Loucy (cell line): Measurements from ENCODE around the gene PTRH2.

Experiments
- H2AFZ ChIP-seq: fragments of 200-600 bp; sonication (generic); 2 replicates; pipeline ENCODE4 v1.6.0; 2016; ENCODE audit warnings: antibody characterized with exemption, mild to moderate bottlenecking, low read length, moderate library complexity
- H3F3A ChIP-seq: fragments of 200-600 bp; 2 replicates; pipeline ENCODE4 v1.6.0; 2016; ENCODE audit warnings: antibody characterized with exemption, low read depth, mild to moderate bottlenecking
- H3K27me3 ChIP-seq: fragments of 200-600 bp; sonication (generic); 2 replicates; pipeline ENCODE4 v1.6.1; 2014; ENCODE audit warnings: low read length, mild to moderate bottlenecking; ENCODE audit not compliant: insufficient read depth, poor library complexity, severe bottlenecking
- H3K36me3 ChIP-seq: fragments of 200-600 bp; sonication (generic); 2 replicates; pipeline ENCODE4 v1.6.1; 2016; ENCODE audit warnings: low read length; ENCODE audit not compliant: insufficient read depth
- H3K4me1 ChIP-seq: fragments of 200-600 bp; sonication (generic); 2 replicates; pipeline ENCODE4 v1.5.1; 2014; ENCODE audit warnings: low read length, mild to moderate bottlenecking; ENCODE audit not compliant: insufficient read depth, poor library complexity, severe bottlenecking
- H3K4me2 ChIP-seq: fragments of 200-600 bp; sonication (generic); 2 replicates; pipeline ENCODE4 v1.6.0; 2014; ENCODE audit warnings: antibody characterized with exemption, low read length, low read depth, mild to moderate bottlenecking; ENCODE audit not compliant: poor library complexity, severe bottlenecking
- H3K4me3 ChIP-seq: fragments of 200-600 bp; sonication (generic); 2 replicates; pipeline ENCODE4 v1.5.1; 2014; ENCODE audit warnings: low read length, mild to moderate bottlenecking, mixed read lengths; ENCODE audit not compliant: poor library complexity, severe bottlenecking
- H3K79me2 ChIP-seq: fragments of 200-600 bp; sonication (generic); 2 replicates; pipeline ENCODE4 v1.6.1; 2014; ENCODE audit warnings: low read length; ENCODE audit not compliant: insufficient read depth
- H3K9ac ChIP-seq: fragments of 200-600 bp; sonication (generic); 2 replicates; pipeline ENCODE4 v1.6.0; 2014; ENCODE audit warnings: mild to moderate bottlenecking, low read depth, low read length, moderate library complexity; ENCODE audit not compliant: poor library complexity, severe bottlenecking
- H3K9me2 ChIP-seq: fragments of 200-600 bp; sonication (generic); replicated peaks from 2 replicates; pipeline ENCODE4 v1.6.1; 2016; ENCODE audit warnings: low read depth, low read length, mixed read lengths
- H3K9me3 ChIP-seq: fragments of 200-600 bp; sonication (generic); 2 replicates; pipeline ENCODE4 v1.6.1; 2014; ENCODE audit warnings: mild to moderate bottlenecking, antibody characterized with exemption, low read length, low read depth; ENCODE audit not compliant: insufficient read depth
- H4K20me1 ChIP-seq: fragments of 200-600 bp; sonication (generic); 2 replicates; pipeline ENCODE4 v1.6.0; 2014; ENCODE audit warnings: antibody characterized with exemption, low read length, mild to moderate bottlenecking; ENCODE audit not compliant: insufficient read depth, poor library complexity, severe bottlenecking
- CTCF ChIP-seq: fragments of 200-600 bp; sonication (generic); conservative IDR thresholded peaks from 2 replicates; pipeline ENCODE4 v1.5.1; 2014; ENCODE audit warnings: mild to moderate bottlenecking, antibody characterized with exemption, low read length
- EZH2phosphoT487 ChIP-seq: fragments of 200-600 bp; IDR thresholded peaks from 2 replicates; pipeline ENCODE4 v1.6.1; 2018; ENCODE audit warnings: antibody characterized with exemption, mild to moderate bottlenecking, moderate library complexity, borderline replicate concordance

Gene PTRH2

DNA sequence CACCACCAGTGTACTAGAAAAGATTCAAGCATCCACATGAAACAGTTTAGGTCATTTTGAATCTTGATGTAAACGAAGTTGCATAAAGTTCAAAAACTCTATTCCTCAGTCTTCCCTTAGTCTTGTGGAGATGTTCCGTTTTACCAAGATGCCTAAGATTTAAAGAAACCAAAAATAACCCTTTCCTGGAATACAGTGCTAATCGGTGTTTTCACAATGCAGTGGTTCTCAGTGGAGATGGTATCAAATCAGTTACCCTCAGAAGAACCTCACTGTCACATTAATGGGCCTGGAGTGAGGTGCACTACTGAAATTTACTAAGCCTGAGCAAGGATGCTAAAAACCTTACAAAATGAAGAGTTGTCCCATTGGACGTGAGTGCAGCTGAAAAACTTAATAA lies 9.1 kb downstream of the PTRH2 start:
- peaks cover 62% of the 10 kb centered on the region for H3K36me3 ChIP-seq
- H3K4me2 ChIP-seq: peak overlapping the region; percentile 46
- H2AFZ ChIP-seq: no peak overlapping the region
- no peak overlapping the region for H3K4me3 ChIP-seq
- H4K20me1 ChIP-seq: peaks cover 55% of the 10 kb centered on the region
- H3K4me1 ChIP-seq: peaks cover 18% of the 10 kb centered on the region
- H3K9me3 ChIP-seq: no peaks in the 10 kb centered on the region
- H3K9me2 ChIP-seq: no peaks in the 10 kb centered on the region
- TF ChIP-seq CTCF (no peak), EZH2phosphoT487 (no peak)
- no peaks in the 10 kb centered on the region for H3F3A ChIP-seq
- peaks cover 61% of the 10 kb centered on the region for H3K79me2 ChIP-seq
- no peaks in the 10 kb centered on the region for H3K27me3 ChIP-seq
- H3K9ac ChIP-seq: no peak overlapping the region

- peaks cover 71% of the 10 kb centered on the region for H3K36me3 ChIP-seq
- TF ChIP-seq EZH2phosphoT487 (no peak), CTCF (no peak)
- peaks cover 18% of the 10 kb centered on the region for H3K4me1 ChIP-seq
- H3K4me2 ChIP-seq: no peak overlapping the region
- no peaks in the 10 kb centered on the region for H3K27me3 ChIP-seq
- no peaks in the 10 kb centered on the region for H3F3A ChIP-seq
- H3K9me3 ChIP-seq: no peaks in the 10 kb centered on the region
- peaks cover 47% of the 10 kb centered on the region for H3K79me2 ChIP-seq
- H4K20me1 ChIP-seq: peaks cover 44% of the 10 kb centered on the region
- no peaks in the 10 kb centered on the region for H3K9me2 ChIP-seq
- no peak overlapping the region for H3K9ac ChIP-seq
- no peak overlapping the region for H3K4me3 ChIP-seq
- no peak overlapping the region for H2AFZ ChIP-seq
Observed at GRCh38 chr17:59696682-59697277, 10.4 kb downstream of the PTRH2 start.

DNA sequence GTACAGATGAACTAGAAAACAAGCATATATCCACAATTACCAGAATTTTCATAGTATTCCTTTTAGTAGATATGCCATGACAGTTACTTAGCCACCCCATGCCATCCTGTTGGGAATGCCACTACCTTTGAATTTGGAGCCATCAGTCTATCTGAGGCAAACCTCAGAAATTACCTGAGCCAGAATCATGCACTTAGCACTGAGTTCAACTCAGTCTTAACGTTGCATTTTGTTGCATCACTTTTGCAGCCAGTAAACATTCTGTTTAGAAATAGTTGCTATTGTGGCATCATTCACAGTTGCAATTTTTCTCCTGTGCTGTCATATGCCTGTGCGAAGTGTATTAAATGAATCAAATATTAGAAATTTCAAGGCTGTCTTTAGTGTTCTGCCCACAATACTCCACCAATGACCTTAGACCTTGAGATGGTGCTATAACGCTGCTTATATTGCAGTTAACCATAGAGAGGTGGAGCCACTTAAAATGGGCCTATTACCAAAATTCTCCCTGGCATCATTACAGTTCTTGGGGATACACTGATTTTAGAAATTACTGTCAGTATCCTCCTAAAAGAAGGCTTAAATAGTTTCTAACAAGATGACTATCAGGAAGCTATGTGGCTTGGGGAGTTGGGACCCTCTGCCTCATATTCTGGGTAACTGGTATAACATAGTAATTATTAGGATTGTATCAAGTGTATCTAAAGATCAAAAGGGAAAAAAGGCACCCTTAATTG lies 11.1 kb downstream of the PTRH2 start:
- H3K9ac ChIP-seq: no peak overlapping the region
- H3F3A ChIP-seq: no peaks in the 10 kb centered on the region
- no peak overlapping the region for H2AFZ ChIP-seq
- H3K4me2 ChIP-seq: no peak overlapping the region
- no peaks in the 10 kb centered on the region for H3K9me2 ChIP-seq
- peaks cover 73% of the 10 kb centered on the region for H3K36me3 ChIP-seq
- H4K20me1 ChIP-seq: peaks cover 40% of the 10 kb centered on the region
- H3K79me2 ChIP-seq: peaks cover 41% of the 10 kb centered on the region; the same call in 1 of the 2 replicates
- no peaks in the 10 kb centered on the region for H3K27me3 ChIP-seq
- H3K9me3 ChIP-seq: no peaks in the 10 kb centered on the region
- TF ChIP-seq EZH2phosphoT487: no peak
- TF ChIP-seq CTCF: no peak
- H3K4me1 ChIP-seq: peaks cover 18% of the 10 kb centered on the region
- H3K4me3 ChIP-seq: no peak overlapping the region
